NOMO-1 treated with dmso at 0.1 percent for 144 hours (cell line): ENCODE measurements around the gene PHKA1.
"Not testable (repeated sequence)": the region's sequence is repeated elsewhere in the genome, so short reads cannot be mapped to it uniquely, and the experiment has no call there.

Experiments used
- DNase-seq: peaks from one replicate; lab custom pipeline; 2025; ENCODE audit not compliant: unreplicated experiment; lab: John Stamatoyannopoulos, UW

PHKA1 gene

DNA sequence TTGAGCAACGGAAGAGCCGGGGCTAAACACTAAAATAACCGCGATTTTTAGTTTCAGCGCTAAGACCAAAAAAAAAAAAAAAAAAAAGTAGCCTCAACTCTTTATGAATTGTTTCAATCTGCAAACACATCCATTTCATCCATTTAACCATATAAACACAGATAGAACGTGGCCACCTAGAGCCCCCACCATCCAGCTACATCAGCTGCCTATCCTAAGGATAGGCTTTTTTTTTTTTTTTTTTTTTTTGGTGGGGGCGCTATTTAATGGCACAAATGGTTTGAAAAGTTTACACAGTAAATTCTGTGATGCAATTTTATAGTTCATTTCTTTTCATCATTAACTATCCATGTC lies 141.0 kb downstream of the PHKA1 start:
- DNase-seq = no peak

DNA sequence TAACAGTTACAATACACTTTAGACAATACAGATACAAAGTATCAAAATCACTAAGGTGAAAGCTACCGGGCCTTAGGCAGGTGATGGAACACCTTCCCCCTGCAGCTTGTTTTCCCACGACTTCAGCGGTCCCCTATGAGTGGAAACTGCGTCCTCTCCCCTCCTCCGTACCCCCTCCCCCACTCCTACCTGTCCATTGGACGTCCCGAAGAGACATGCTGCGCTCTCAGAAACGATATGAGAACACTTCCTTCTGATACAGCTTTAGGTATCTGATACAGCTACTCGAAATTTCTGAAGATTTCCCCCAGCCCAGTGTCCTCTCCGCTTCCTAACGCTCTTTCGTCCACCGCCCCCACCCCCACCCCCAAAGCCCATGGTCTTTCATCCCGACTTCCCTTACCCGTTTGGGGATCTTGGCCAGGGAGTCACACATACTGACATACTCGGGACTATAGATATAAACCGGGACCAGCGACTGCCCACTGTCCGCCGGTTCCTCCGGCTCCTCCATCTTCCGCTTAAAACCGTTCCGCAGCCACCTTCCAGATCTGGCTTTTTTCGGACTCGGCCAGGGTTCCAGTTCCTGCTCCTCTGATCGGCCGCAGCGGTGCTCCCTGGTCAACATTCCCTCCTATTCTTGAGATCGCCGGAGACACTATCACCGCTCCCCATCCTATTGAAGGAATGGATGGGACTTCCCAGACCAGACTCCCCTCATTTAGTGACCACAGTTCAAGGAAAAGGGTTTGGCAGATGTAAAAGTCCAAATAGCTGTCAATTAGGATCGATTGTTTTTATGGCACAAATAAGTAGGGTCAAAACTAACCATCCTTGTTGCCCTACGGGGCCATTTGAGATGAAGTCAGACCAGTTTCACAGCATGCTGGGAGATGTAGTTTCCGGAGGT lies 141.6 kb downstream of the PHKA1 start, which contains the start of gene HDAC8:
Gene HDAC8 (minus strand): TSS at position 596 of the 910 bp plus-strand sequence. CDS start 82 bp downstream, at position 514.
- DNase-seq = peak; percentile 61

DNA sequence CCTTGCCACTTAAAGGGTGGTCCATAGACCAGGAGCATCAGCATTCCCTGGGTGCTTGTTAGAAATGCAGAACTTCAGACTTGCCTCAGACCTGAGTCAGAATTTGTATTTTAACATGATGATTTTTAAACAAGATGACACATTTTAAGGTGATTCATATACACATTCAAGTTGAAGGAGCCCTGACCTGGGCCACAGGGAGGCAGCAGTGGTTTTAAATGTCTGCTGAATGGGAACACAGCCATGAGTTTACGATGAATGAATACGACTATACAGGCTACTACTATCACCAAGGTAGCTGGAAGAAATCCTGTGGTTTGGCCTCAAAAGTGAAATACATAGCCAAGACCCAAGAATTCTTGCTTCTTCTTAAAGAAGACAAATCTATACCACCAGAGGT lies 144.3 kb downstream of the PHKA1 start:
- DNase-seq = no peak

DNA sequence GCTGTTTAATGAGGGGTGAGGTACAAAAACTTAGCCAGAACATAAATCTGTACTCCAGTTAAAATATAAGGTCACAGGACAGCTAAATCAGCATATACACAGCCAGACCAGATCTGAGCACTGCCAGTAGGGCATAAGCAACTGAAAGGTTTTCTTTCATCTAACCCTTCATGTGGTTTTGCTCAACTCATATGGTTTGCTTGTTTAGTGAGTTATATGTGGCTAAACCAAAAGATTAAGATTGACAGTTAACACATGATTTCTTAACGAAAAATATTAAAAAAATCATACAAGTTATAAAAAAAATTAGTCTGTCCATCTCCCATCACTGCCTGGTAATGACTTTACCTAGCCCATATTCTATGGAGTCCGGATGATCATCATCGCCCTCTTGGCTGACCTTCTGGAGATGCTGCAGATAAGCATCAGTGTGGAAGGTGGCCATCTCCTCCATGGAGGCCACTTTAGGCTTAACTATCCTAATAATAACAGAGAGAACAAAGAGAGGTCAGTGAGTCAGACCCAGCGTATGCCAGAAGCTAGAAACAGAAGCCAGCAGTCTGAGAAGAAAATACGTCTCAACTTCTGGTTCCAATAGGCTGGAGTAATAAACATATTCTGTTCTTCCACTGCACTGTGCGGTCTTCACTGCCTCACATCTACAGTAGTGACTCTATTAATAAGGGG lies 145.6 kb downstream of the PHKA1 start:
- no peak for DNase-seq

DNA sequence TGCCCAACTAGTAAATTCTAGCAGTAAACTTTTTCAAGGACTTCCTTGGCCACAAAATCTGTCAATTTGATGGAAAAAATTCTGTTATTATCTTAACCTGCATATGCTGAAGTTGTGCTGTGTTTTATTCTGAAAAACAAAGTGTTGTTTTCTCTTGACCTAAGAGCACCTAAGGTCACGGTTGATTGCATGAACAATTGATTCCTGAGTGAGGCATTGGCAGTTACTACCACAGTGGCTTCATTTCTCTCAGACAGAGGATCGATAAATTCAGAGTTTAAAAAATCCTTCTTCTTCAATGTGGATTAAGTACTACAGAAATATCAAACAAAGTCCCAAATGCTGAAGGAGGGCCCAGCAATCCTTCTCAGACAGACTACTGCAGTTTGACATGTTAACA lies 147.7 kb downstream of the PHKA1 start:
- no peak for DNase-seq

DNA sequence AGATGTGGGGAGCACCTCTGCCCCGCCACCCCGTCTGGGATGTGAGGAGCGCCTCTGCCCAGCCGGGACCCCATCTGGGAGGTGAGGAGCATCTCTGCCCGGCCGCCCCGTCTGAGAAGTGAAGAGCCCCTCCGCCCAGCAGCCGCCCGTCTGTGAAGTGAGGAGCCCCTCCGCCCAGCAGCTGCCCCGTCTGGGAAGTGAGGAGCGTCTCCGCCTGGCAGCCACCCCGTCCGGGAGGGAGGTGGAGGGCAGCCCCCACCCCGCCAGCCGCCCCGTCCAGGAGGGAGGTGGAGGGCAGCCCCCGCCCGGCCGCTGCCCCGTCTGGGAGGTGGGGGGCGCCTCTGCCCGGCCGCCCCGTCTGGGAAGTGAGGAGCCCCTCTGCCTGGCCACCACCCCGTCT lies 154.5 kb downstream of the PHKA1 start:
- DNase-seq = not testable (repeated sequence)

DNA sequence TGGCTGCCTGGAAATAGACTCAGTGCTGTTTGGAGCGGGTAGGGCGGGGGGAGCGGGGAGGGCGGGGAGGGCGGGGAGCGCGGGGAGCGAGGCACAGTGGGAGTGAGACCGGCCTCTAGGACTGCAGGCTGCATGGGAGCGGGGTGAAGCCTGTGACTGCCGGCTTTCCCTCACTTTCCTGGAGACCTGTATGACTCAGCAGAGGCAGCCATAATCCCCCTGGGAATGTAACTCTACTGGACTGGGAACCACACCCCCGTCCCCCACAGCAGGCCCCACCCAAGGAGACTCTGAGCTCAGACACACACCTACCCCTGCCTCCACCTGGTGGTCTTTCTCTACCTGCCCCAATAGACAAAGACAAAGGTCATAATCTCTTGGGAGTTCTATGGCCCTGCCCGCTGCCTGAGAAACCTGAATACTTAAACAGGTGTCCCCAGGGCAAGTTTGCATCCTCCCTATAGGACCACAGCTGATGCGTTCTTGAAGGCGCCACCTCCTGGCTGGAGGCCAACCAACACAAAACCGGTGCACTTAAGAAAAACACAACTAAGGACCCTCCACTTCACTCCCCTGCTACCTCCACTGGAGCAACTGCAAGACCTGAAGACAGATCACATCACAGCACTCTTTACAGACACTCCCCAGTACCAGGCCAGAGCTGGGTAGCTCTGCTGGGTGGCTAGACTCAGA lies 159.5 kb downstream of the PHKA1 start:
- DNase-seq = no peak

DNA sequence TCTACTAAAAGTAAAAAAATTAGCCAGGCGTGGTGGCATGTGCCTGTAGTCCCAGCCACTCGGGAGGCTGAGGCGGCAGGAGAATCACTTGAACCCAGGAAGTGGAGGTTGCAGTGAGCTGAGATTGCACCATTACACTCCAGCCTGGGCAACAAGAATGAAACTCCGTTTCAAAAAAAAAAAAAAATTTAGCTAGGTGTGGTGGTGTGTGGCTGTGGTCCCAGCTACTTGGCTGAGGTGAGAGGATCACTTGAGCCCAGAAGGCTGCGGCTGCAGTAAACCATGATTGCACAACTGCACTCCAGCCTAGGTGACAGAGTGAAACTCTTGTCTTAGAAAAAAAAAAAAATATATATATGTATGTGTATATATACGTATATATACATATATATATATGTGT lies 161.7 kb downstream of the PHKA1 start:
- DNase-seq = not testable (repeated sequence)

DNA sequence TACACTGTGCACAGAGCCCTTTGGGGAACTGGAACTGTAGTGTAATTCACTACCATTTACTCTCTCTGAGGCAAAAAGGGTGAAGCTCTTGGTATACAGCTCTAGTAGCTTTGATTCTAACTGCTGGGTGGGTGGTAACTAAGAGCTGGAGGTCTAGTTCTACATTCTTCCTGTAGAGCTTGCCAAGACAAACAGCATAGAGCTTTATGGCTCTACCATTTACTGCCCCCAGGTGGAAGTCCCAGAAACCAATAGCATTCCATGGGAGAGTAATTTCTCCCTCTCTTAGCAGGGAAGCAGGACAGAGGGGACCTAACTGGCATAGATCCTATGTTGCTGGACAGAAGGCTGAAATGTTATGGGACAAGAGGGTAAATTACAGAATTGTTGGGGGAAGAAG lies 168.1 kb downstream of the PHKA1 start:
- no peak for DNase-seq

DNA sequence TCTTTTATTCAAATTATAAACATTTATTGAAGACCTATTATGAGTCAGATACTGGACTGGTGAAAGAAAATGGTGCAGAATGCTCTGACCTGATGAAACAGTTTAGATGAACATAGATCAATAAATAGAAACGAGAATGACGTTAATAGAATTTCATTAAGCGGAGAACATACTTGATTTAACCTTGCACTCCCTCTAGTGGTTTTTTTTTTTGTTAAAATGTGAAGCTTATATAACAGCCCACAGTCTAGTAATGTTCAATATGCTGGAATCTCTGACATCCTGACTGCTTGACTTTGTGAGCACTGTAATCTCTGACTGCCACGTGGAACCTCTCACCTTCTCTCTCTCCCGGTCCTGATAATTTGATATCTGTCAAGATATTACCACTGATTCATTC lies 173.8 kb downstream of the PHKA1 start:
- peak; percentile 6 for DNase-seq

DNA sequence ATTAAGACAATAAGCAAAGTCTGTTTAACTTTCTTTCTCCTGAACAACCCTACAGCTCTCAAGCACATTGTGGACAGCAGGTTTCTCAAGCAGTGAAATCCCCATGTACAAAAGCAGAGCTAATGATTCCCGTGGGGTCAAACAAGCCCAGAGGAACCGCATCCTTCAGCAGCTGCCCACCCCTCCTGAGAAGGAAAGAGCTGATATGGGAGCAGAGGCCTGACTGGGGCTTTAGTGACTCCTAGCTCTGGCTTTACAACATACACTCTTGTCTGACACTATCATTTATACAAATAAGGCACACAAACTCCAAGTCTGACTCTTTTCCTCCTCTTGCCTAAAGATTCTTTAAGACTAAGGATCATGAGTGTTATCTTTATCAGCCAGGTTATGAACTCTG lies 174.3 kb downstream of the PHKA1 start:
- DNase-seq = no peak

DNA sequence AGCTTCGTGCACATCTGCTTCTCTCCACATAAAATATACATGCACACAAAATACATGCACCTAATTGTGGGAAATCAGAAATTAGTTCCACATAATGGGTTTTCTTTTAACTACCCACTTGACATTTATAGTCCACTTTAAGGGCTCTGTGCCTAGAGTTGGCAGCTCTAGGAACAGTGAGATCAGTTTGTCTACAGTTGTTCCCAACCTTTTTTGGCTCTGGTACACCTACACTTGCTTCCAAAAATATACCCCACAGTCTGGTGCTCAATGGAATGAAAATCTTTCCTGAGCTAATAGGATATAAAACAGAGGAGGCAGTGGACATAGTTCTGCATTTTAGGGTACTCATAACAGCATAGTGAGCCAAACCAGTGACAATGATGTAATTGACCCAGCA lies 177.6 kb downstream of the PHKA1 start:
- no peak for DNase-seq

DNA sequence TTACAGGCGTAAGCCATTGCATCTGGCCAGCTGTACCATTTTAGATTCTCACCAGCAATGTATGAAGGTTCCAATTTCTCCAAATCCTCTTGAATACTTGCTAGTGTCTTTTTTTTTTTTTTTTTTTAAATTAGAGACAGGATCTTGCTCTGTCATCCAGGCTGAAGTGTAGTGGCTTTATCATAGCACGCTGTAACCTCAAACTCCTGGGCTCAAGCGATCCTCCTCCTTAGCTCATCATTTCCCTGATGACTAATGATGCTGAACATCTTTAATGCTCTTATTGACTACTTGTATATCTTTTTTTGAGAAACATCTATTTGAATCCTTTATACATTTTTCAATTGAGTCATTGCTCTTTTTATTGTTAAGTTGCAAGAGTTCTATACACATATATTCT lies 181.7 kb downstream of the PHKA1 start:
- no peak for DNase-seq
